Measurements from ENCODE around the gene ATXN7L1. TPM values are rescaled to one million over a fixed set of nuclear protein-coding genes. Genes with fewer than 3 reads are reported as not detected.

The ATXN7L1 gene
- total and polyA plus RNA-seq, 8 donors, result 13.0 to 15.5 (median 13.8) TPM

GRCh38 chr7:105826143-105826542 is 50.3 kb downstream of the ATXN7L1 start:
- Histone ChIP-seq H3K27ac (no peak overlapping the region), H3K36me3 (no peaks in the 10 kb centered on the region), H3K4me3 (no peak overlapping the region), H3K9me3 (no peaks in the 10 kb centered on the region), H3K4me1 (peaks cover 6 to 12% of the 10 kb centered on the region in 2 donors), H3K27me3 (no peaks in the 10 kb centered on the region)
- ATAC-seq (no peak), DNase-seq (no peak)
- no peak for TF ChIP-seq CTCF (IDR thresholded peaks at IDR 0.05)
- intact Hi-C loops (cut with DNase I), result no loop called here

- ATAC-seq (no peak), DNase-seq (no peak)
- no peak overlapping the region for H3K4me3 ChIP-seq
- H3K4me1 ChIP-seq, result peaks cover 0 to 5% of the 10 kb centered on the region in 2 donors
- no peak overlapping the region for H3K27ac ChIP-seq
- no peaks in the 10 kb centered on the region for H3K27me3 ChIP-seq
- H3K9me3 ChIP-seq, result no peaks in the 10 kb centered on the region
- intact Hi-C loops (cut with DNase I), result no loop called here
- no peaks in the 10 kb centered on the region for H3K36me3 ChIP-seq
- TF ChIP-seq CTCF (IDR thresholded peaks at IDR 0.05), result no peak
Measured at GRCh38 chr7:105825371-105825770, 51.0 kb downstream of the ATXN7L1 start.

GRCh38 chr7:105822806-105823205 is 53.6 kb downstream of the ATXN7L1 start:
- no peaks in the 10 kb centered on the region for H3K36me3 ChIP-seq
- H3K4me1 ChIP-seq, result no peaks in the 10 kb centered on the region
- intact Hi-C loops (cut with DNase I), result no loop called here
- no peak for TF ChIP-seq CTCF (IDR thresholded peaks at IDR 0.05)
- H3K27me3 ChIP-seq, result no peaks in the 10 kb centered on the region
- DNase-seq (no peak), ATAC-seq (no peak)
- no peak overlapping the region for H3K4me3 ChIP-seq
- H3K9me3 ChIP-seq, result no peaks in the 10 kb centered on the region
- no peak overlapping the region for H3K27ac ChIP-seq

GRCh38 chr7:105821527-105821926 is 54.9 kb downstream of the ATXN7L1 start:
- Histone ChIP-seq H3K9me3 (no peaks in the 10 kb centered on the region), H3K4me1 (peaks cover 0 to 4% of the 10 kb centered on the region in 2 donors), H3K4me3 (no peak overlapping the region), H3K27me3 (no peaks in the 10 kb centered on the region), H3K36me3 (no peaks in the 10 kb centered on the region), H3K27ac (no peak overlapping the region)
- intact Hi-C loops (cut with DNase I), result no loop called here
- ATAC-seq (no peak), DNase-seq (no peak)
- no peak for TF ChIP-seq CTCF (IDR thresholded peaks at IDR 0.05)

- no peaks in the 10 kb centered on the region for H3K36me3 ChIP-seq
- H3K9me3 ChIP-seq, result no peaks in the 10 kb centered on the region
- no peak overlapping the region for H3K27ac ChIP-seq
- TF ChIP-seq CTCF (IDR thresholded peaks at IDR 0.05), result no peak
- H3K4me3 ChIP-seq, result no peak overlapping the region
- H3K27me3 ChIP-seq, result no peaks in the 10 kb centered on the region
- H3K4me1 ChIP-seq, result peaks cover 0 to 14% of the 10 kb centered on the region in 2 donors
- ATAC-seq, result no peak
- intact Hi-C loops (cut with DNase I), result no loop called here
- no peak for DNase-seq
Measured at GRCh38 chr7:105820363-105821066, 55.9 kb downstream of the ATXN7L1 start.

All from left lung (tissue), 10 donors.